Measurements from ENCODE around the gene ANO9.

DNA sequence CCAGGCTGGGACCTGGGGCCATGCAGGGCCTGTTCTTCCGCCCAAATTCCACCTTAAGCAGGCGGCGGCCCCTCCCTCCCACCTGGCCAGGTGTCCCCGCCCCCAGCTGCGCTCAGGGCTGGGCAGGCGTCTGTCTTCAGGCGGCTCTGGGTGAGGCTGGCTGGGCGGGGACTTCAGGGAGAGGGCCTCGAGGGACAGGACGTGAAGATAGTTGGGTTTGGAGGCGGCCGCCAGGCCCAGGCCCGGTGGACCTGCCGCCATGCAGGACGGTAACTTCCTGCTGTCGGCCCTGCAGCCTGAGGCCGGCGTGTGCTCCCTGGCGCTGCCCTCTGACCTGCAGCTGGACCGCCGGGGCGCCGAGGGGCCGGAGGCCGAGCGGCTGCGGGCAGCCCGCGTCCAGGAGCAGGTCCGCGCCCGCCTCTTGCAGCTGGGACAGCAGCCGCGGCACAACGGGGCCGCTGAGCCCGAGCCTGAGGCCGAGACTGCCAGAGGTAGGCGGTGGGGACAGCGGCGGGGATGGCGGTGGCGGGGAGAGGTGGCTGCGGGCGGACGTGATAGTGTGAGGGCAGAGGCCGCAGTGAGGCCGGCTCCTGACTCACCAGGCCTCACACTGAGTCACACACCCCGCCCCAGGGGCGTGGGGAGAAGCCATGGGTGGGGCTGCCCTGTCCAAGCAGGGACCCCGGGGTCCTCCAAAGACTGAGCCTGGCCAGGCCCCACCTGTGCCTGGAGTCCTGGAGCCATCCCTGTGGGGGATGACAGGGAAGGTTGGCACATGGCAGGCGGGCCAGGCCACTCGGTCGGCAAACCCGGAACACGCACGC is 47.6 kb downstream of the ANO9 start, which contains the start of gene PKP3:
- TF ChIP-seq EZH2 (IDR thresholded peaks at IDR 0.05; ENCODE audit: low read length, missing control alignments), result no peak
- TF ChIP-seq, protein P1, sequence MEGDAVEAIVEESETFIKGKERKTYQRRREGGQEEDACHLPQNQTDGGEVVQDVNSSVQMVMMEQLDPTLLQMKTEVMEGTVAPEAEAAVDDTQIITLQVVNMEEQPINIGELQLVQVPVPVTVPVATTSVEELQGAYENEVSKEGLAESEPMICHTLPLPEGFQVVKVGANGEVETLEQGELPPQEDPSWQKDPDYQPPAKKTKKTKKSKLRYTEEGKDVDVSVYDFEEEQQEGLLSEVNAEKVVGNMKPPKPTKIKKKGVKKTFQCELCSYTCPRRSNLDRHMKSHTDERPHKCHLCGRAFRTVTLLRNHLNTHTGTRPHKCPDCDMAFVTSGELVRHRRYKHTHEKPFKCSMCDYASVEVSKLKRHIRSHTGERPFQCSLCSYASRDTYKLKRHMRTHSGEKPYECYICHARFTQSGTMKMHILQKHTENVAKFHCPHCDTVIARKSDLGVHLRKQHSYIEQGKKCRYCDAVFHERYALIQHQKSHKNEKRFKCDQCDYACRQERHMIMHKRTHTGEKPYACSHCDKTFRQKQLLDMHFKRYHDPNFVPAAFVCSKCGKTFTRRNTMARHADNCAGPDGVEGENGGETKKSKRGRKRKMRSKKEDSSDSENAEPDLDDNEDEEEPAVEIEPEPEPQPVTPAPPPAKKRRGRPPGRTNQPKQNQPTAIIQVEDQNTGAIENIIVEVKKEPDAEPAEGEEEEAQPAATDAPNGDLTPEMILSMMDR (conservative IDR thresholded peaks at IDR 0.05 in 1 of 2, IDR thresholded peaks at IDR 0.05 in 1 of 2; ENCODE audit: low read depth in 1 of 2, low read length in 2 of 2), result no peak

Measured in fibroblast of lung (primary cell).